ENCODE data around the gene UHMK1.

Gene UHMK1

GRCh38 chr1:162530307-162530987 lies 32.8 kb downstream of the UHMK1 start:
- DNase-seq = no peak

DNA sequence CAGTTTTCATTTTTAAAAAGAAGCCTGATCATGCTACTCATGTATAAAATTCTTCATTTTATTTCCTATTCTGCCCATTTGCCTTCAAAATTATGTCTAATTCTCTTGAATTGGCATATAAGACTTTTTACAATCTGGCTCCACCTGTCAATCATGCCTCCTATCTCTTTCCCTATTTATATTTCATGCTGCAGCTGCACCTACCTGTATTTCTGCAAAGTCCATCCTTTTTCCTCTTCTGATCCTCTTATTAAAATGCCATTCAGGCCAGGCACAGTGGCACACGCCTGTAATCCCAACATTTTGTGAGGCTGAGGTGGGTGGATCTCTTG lies 33.3 kb downstream of the UHMK1 start:
- no peak for DNase-seq

DNA sequence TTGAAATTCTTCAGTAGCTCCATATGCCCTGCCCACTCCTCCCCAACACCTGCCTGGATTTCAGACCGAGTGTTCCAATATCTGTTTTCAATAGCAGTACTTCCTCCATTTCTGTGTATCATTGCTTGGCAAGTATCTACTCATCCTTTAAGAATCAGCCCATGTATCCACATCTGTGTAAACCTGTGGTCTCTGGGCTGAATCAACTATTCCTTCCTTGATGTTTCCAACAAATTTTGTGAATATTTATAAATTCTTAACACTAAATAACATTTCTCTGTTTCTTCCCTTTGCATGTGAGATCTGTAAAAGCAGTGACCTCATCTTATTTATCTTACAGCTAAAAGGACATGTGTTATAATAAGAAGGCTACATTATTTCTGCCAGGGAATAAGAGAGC lies 37.9 kb downstream of the UHMK1 start:
- DNase-seq = no peak

- no peak for DNase-seq
These were observed 38.9 kb downstream of the UHMK1 start for GRCh38 chr1:162536511-162536910.

GRCh38 chr1:162537216-162537615 lies 39.6 kb downstream of the UHMK1 start:
- no peak for DNase-seq

- DNase-seq = no peak
These were observed 41.3 kb downstream of the UHMK1 start for GRCh38 chr1:162538815-162539431.

DNA sequence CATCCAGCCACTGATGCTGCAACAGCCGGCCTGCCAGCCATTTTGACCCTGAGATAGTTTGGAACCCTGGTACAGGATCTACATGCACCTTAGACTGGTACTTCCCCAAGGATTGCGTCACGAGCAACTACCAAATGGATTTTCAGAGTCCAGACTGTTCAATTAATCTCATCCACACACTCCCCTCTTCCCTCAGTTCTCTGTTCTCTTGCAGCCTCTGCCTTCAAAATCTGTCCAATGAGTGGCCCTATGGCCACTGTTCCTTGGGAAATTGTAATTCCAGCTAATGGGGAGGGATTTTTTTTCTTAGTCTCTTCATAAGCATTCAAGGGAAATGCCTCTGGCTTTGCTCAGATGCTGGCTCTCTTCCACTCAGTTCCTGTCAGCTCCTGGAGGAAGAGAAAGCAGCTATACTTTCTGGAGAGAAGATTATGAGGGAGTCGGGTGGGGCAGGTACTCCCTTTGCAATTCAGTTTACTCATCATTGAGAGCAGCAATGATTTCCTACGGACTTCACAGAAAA lies 44.1 kb downstream of the UHMK1 start:
- DNase-seq = no peak

GRCh38 chr1:162543228-162543627 lies 45.6 kb downstream of the UHMK1 start:
- DNase-seq = no peak

DNA sequence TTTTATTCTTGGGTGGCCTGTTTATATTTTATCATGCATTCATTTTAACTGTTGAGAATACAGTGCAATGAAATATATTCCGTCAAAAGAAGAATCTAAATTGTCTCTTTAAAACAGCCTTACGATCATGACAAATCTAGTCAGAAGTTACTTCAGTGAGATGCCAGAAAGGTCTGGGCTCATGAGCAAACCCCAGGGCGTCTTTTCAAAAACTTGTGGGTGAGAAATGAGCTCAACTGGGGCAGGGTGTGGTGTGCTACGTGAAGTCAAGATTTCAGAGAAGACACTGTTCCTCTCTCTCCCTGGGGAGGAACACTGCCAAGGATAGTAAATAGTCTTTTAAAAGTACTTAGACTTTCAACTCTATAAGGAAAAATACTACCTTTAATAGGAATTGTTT lies 50.6 kb downstream of the UHMK1 start:
- no peak for DNase-seq

DNA sequence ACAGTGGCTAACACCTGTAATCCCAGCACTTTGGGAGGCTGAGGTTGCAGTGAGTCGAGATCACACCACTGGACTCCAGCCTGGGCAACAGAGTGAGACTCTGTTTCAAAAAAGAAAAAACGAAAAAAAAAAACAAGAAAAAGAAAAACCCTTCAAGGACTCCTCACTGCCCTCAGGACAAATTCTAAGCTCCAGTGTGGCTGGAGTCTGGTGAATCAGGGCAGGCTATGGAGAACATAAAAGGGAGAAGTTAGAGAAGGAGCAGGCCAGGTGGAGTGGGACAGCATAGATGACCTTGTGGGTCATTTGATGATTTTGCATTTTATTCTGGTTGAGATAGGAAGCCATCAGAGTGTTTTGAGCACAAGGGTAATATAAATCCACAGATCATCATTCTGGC lies 51.4 kb downstream of the UHMK1 start:
- no peak for DNase-seq

DNA sequence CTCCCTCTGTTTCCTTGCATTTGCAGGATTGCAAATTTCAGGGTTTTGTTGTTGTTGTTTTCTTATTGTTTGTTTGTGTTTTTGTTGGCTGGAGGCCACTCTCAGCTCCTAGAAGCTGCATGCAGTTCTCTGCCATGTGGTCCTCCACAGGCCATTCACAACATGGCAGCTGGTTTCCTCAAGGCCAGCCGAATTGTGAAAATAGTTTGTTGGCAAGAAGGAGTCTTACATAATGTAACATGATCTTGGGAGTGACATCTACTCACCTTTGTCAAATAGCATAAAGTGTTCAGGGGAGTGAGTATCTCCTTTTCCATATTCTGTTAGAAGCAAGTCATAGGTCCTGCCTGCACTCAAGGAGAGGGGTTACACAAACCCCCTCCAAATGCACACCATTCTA lies 53.3 kb downstream of the UHMK1 start:
- DNase-seq = no peak

- DNase-seq = no peak
These were observed 54.5 kb downstream of the UHMK1 start for GRCh38 chr1:162551969-162552683.

GRCh38 chr1:162552684-162553252 lies 55.1 kb downstream of the UHMK1 start:
- DNase-seq = no peak

DNA sequence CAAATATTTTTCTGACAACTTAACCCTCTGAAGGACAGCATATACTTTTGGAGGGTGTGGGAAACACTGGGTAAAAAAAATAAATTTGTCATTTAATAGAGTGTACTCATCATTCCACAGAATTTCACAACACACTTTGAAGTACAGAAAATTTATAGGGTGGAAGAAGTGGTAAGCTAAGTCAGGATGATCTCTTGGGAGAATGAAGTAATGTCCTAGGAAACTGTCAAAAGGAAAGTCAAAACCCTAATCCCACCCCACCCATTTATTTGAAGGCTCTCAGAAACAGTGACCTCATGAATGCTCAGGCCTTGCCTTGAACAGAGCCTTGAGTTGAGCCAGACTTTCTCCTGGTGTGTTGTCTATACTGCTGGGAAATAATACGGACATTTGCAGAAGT lies 56.6 kb downstream of the UHMK1 start:
- DNase-seq = no peak

DNA sequence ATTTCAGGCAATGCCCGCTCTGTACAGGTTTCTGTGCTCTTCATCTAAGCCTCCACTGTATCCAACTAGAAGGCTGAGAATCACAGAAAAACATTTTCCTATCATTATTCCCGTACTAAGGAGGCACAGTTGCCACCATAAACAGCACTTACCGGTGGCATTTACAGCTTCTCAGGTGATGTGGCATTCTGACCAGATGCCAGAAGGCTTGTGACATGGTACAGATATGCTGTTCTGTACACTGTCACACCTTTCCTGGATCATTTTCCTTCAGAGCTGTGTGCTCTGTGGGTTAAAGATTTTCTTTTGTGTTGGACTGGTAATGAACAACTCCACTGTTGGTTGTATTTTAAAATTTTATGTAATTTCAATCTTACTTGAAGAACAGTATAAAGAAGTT lies 59.9 kb downstream of the UHMK1 start:
- DNase-seq = no peak

GRCh38 chr1:162560303-162561036 lies 62.9 kb downstream of the UHMK1 start:
- no peak for DNase-seq

GRCh38 chr1:162561037-162561615 lies 63.5 kb downstream of the UHMK1 start:
- peak; percentile 99 to 100 for DNase-seq

- DNase-seq = no peak
These were observed 64.2 kb downstream of the UHMK1 start, which contains the start of gene UAP1 for GRCh38 chr1:162561616-162562469. UAP1 (plus strand) TSS chr1:162561722; CDS start chr1:162566069, 4,347 bp downstream.

DNA sequence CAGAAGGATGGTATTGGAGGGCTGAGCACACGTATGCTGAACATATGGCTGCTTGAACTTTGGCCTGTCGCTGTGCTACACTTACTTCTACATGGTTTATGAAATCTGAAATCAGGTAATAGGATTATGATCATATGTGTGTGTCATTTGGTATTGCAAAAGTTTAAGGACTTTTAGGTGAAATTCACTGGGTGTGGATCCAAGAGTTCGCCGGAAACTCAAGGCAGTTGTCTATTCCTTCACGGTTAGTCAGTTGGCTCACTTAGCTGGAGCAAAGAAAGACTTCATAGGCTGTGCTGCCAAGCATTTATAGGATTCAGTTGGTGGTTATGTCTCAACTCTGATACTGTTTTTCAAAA lies 64.8 kb downstream of the UHMK1 start:
- DNase-seq = no peak

- DNase-seq = no peak
These were observed 67.2 kb downstream of the UHMK1 start for GRCh38 chr1:162564762-162565218.

GRCh38 chr1:162565460-162565859 lies 67.8 kb downstream of the UHMK1 start:
- no peak for DNase-seq

- DNase-seq = no peak
These were observed 69.3 kb downstream of the UHMK1 start for GRCh38 chr1:162566870-162567269.

All from NCI-H187 (cell line).